GM21360 (cell line): ENCODE measurements around the gene USP5.
"Not testable (repeated sequence)": the region's sequence is repeated elsewhere in the genome, so short reads cannot be mapped to it uniquely, and the experiment has no call there.

Source experiments
- ATAC-seq: cut with Tn5 transposase; IDR thresholded peaks from one replicate; pipeline ENCODE4 v1.9.1; 2021; ENCODE audit warnings: mild to moderate bottlenecking, moderate library complexity; ENCODE audit not compliant: unreplicated experiment

The USP5 gene

DNA sequence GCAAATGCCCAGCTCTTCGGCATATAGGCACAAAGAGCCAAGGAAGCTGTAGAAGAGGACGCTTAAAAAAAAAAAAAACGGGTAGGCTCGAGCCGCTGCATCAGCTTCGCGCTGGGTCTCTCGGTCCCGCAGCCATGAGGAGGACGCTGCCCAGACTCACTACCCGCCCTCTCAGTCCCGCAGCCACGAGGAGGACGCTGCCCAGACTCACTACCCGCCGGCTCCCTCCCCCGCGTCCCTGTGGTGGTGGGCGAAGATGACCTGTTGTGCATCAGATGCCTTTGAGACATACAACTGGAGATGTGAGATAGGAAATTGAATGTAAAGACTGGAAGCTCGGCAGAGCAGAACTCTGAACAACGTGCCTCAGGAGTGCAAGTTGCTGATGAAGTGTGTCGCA is 32.6 kb downstream of the USP5 start:
- no peak for ATAC-seq

DNA sequence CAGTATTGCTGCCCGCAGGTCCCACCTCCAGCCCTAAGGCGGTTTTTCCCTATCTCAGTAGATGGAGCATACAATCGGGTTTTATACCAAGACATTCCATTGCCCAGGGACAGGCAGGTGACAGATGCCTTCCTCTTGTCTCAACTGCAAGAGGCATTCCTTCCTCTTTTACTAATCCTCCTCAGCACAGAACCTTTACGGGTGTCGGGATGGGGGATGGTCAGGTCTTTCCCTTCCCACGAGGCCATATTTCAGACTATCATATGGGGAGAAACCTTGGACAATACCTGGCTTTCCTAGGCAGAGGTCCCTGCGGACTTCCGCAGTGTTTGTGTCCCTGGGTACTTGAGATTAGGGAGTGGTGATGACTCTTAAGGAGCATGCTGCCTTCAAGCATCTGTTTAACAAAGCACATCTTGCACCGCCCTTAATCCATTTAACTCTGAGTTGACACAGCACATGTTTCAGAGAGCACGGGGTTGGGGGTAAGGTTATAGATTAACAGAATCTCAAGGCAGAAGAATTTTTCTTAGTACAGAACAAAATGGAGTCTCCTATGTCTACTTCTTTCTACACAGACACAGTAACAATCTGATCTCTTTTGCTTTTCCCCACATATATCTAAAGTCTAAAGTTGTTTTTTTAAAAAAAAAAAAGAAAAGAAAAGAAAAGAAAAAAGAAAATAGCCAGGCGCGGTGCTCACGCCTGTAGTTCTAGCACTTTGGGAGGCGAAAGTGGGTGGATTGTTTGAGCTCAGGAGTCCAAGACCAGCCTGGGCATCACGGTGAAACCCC is 34.5 kb downstream of the USP5 start:
- not testable (repeated sequence) for ATAC-seq

DNA sequence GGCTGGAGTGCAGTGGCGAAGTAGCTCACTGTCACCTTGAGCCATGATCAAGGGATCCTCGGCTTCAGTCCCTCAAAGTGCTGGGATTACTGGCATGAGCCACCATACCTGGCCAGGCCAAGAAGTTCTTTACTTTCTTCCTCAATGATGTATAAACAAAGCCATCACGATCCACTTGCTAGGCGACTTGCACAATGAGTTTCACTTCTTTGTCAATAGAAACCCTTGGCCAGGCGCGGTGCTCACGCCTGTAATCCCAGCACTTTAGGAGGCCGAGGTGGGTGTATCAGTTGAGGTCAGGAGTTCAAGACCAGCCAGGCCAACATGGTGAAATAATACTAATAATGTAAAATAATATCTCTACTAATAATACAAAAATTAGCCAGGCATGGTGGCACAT is 35.5 kb downstream of the USP5 start:
- no peak for ATAC-seq

DNA sequence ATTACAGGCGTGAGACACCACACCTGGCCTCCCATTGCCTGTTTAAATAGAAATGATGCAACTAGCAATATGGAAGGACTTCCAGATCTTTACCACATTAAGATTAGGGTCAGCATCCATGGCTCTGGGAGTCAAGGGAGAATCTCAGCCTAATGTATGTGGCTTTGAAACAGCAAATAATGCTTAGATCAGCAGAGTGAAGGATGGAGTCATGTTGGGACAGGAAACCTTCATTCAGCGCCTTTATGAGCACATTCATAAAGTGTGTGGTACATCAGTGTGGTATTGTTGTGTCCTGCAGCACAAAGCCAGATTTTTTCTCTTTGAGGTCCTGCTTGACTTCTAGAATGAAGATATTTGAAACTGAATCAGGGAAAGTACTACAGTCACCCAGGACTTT is 36.4 kb downstream of the USP5 start:
- no peak for ATAC-seq

DNA sequence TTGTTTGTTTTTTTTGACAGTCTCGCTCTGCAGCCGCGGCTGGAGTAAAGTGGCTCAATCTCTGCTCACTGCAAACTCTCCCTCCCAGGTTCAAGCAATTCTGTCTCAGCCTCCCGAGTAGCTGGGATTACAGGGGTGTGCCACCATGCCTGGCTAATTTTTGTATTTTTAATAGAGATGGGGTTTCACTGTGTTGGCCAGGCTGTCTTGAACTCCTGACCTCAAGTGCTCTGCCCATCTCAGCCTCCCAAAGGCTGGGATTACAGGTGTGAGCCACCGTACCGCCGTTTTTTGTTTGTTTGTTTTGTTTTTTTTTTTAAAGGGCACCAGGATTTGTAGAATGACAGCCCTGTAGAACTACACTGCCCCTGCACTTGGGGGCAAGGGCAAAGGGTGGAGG is 36.8 kb downstream of the USP5 start:
- not testable (repeated sequence) for ATAC-seq

DNA sequence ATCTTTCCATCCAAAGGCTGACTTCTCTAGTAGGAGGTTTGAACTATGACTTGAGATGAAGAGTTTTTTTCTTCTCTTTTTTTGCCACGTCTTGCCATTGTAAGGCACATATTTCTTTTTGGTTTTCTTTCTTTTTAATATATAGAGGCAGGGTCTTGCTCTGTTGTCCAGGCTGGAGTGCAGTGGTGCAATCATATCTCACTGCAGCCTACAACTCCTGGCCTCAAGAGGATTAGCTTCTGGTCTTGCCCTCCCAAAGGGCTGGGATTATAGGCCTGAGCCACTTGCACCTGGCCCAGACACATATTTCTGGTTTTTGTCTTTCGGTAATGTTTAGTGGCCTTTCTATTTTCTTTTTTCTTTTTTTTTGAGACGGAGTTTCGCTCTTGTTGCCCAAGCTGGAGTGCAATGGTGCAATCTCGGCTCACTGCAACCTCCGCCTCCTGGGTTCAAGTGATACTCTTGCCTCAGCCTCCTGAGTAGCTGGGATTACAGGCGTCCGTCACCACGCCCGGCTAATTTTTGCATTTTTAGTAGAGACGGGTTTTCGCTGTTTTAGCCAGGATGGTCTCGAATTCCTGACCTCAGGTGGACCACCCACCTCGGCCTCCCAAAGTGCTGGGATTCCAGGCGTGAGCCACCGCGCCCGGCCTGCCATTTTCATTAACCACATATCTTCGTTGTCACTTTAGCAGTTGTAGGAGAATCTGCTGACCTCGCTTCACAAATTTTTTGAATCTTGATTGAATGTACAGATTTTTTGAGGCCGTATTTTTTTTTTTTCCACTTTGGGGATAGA is 38.0 kb downstream of the USP5 start:
- ATAC-seq: not testable (repeated sequence)

DNA sequence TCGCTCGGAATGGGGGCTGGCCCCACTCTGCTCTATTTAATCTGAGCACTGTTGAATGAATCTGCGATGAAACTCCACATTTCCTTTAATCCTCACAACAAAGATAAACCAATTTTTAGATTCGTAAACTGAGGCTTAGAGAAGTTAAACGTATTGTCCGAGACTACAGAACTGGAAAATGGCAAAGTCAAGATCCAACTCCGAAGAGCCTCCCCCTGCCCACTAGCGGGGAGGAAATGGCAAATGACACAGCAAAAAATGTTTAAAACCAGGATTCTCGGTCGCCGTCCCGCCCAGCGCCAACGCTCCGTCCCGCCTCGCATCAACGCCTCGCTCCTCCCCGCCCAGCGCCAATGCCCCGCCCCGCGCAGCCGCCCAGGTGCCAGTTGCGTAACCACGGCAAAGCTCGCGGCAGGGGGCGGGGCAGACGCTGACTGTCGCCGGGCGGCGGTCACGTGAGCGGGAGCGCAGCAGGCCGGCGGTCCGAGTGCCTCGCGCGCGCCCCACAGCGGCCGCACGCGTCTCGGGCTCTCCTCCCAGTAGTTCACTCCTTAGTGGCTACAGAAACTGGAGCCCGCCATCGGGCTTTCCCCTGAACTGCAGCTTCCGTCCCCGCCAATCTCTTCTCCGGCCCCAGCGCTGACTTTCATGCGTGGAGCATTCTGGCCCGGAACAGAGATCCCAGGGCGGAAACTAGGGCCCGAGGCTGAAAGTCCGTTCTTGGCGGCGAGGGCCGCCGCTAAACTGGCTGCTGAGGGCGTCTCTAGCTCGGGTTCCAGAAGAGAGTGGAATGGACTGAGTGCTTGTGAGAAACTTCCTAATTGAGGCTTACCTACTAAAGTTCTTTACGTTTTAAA is 39.1 kb downstream of the USP5 start:
- ATAC-seq: peak; percentile 96

DNA sequence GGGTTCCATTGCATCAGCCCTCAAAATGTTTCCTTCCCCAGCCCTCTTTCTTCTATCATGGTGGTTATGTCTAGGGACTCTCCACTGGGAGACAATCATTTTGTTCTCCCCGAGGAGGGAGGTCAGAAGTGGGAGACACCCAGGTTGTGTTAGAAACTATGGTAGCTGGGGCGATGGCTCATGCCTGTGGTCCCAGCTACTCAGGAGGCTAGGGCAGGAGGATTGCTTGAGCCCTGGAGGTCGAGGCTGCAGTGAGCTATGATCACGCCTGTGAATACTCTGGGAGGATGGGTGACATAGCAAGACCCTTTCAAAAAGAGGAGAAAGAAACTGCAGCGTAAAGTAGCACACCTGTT is 39.7 kb downstream of the USP5 start:
- ATAC-seq: no peak

DNA sequence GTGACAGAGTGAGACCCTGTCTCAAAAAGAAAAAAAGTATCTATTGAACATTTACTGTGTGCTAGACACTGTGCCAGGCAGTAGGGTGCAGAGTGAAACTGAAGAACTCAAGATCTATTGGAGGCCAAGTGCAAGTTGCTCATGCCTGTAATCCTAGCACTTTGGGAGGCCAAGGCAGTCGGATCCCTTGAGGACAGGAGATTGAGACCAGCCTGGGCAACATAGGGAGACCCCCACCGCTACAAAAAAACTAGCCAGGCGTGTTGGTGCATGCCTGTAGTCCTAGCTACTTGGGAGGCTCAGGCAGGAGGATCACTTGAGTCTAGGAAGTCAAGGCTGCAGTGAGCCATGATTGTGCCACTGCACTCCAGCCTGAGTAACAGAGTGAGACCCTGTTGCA is 40.7 kb downstream of the USP5 start:
- not testable (repeated sequence) for ATAC-seq

DNA sequence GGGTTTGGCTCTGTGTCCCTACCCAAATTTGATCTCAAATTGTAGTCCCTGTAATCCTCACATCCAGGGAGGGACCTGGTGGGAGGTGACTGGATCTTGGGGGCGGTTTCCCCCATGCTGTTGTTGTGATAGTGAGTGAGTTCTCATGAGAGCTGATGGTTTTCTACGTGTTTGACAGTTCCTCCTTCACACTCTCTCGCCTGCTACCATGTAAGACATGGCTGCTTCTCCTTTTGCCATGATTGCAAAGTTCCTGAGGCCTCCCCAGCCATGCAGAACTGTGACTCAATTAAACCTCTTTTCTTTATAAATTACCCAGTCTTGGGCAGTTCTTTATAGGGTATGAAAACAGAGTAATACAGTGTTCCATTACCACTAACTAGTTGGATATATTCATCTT is 42.4 kb downstream of the USP5 start:
- no peak for ATAC-seq

DNA sequence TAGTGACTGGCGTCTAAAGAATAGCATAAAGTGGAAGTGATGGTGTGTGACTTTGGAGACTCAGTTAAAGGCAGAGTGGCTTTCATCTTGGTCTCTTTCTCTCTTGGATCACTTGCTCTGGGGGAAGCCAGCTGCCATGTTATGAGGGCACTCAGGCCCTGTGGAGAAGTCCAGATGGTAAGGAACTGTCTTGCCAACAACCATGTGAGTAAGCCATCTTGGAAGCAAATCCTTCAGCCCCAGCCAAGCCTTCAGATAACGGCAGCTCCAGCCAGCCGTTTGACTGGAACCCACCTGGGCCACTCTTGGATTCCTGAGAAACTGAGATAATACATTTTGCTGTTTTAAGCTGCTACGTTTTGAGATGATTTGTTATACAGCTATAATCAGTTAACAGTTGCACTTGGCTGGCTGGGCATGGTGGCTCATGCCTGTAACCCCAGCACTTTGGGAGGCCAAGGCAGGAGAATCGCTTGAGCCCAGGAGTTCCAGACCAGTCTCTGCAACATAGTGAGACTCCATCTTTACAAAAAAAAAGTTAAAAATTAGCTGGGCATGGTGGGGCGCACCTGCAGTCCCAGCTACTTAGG is 45.0 kb downstream of the USP5 start:
- no peak for ATAC-seq

DNA sequence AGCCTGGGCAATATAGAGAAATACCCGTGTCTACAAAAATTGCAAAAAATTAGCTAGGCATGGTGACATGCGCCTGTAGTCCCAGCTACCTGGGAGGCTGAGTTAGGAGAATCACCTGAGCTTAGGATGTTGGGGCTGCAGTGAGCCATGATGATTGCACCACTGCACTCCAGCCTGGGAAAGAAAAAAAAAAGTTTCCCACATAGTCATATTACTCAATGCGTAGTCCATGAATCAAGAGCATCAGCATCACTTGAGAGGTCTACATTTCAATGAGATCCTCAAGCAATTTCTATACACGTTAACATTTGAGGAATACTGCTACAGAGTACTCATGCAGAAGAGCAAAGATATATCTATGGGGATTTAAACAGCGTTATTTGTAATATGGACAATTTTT is 47.5 kb downstream of the USP5 start:
- no peak for ATAC-seq

DNA sequence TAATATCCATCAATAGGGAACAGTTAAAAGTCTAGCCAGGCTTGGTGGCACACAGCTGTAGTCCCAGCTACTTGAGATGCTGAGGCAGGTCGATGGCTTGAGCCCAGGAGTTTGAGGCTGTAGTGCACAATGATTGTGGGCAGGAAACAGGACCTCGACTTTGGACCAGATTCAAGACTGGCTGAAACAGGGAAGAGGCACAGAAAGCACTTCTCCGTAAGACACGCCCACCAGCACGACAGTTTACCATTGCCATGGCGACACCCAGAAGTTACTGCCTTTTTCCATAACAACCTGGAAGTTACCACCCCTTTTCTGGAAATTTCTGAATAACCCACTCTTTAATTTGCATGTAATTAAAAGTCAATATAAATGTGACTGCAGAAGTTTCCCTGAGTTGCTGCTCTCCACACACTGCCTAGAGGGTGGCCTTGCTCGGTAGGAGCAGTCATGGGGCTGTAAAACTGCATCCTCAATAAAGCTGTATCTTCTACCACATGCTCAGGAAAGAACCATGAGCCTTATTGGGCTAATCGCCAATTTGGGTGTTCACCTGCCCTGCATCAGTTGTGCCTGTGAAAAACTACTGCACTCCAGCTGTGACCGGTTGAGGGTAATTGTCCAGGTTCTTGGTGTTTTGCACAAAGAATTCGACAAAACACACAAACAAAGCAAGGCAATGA is 48.0 kb downstream of the USP5 start:
- ATAC-seq: no peak

DNA sequence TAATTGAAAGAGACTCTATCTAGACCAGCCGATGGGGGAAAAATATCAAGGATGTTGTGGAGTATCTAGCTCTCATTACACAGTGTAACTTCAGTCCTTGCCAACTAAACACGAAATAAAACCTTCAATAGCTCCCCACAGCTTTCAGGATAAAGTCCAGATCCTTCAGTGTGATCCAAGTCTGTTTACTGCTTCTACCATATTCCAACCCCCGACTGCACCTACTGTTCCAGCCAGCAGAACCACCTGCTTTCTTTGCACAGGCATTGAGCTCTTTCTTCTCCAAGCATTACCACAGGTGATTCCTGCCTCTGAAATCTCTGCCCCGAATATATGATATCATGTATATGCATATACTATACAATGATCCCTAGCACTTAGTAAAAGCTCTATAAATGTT is 50.5 kb downstream of the USP5 start:
- no peak for ATAC-seq

DNA sequence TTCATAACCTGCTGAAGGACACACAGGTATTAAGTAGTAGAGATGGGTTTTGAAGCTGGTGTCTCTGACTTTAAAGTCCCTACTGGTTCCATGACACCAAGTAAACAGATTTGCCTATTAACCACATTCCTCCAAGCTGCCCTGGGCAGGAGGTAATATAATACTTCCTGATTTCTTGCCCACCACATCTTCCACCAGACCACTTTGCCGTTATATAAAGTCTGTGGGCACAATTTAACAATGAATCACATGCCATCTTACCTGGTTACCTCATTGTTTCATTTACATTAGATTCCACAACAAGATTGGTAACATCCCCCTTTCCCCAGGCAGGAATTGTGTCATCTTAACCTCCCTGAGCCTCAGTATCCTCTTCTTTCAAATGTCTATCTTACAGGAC is 51.8 kb downstream of the USP5 start:
- ATAC-seq: no peak

DNA sequence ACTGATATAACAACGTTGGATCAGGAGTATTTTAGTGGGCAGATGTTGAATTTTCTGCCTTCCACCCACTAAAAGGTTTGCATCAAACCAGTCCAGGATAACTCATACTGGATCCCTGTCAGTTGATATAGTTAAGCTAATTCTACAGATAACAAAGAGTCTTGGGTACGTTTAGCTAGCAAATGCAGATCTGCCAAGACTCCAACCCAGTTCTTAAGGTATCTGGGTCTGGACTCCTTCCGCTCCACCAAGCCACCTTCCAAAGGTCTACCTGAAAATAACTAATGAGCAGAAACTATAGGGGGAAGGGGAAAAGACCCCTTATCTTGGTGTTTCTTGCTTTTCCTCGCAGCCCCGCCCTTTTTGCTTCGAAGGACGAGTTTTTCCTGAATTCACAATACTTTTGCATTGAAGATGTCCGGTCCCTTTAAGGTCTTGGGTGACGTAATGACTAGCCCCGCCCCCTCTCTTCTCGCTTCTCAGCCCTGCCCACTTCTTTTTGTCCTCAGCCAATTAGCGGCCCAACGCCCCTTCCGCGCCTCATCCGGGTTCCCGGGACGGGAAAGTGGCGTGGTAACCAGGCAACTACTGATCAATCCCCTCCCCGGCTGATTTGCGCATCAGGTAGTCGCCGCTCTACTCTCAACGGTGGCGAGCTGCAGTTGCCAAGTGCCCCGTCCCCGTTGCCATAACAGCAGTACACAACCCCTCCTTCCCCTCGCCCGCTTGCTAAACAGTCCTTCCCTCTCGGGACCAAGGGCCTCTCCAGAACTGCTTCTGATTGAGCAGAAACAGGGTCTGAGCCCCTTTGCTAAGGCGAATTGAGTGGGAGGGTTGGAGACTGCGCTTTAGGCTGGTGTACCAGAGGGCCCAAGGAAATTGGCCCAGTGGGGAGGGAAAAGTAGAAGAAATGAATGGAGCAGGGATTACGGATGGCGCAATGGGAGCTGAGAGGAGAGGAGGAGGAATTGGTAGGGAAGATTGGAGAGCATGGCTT is 52.6 kb downstream of the USP5 start, which contains the start of gene LRRC23:
Gene LRRC23, plus strand, starts transcription at position 543 of the 997 bp plus-strand sequence. CDS start 812 bp downstream, outside the sequence.
- peak; percentile 90 for ATAC-seq

DNA sequence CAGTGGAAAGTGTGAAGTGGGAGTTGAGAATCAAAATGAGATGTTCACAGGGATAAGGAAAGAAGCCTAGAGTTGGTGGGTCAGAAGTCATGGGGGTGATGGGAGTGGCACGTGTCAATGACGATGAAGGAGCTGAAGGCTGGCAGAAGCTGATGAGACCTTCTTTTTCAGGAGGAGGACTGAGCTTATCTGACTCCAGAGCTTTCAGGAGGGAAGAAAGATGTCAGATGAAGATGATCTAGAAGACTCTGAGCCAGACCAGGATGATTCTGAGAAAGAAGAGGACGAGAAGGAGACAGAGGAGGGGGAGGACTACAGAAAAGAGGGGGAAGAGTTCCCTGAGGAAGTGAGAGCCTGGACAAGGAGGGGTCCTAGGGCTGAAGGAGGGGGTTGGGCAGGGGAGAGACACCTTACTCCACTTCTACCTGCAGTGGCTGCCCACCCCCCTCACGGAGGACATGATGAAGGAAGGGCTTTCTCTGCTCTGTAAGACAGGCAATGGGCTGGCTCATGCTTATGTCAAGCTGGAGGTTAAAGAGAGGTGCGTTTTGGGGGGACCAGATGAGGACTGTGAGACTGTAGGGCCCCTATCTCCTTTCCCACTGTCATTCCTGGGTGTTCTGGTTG is 53.6 kb downstream of the USP5 start:
- ATAC-seq: no peak

DNA sequence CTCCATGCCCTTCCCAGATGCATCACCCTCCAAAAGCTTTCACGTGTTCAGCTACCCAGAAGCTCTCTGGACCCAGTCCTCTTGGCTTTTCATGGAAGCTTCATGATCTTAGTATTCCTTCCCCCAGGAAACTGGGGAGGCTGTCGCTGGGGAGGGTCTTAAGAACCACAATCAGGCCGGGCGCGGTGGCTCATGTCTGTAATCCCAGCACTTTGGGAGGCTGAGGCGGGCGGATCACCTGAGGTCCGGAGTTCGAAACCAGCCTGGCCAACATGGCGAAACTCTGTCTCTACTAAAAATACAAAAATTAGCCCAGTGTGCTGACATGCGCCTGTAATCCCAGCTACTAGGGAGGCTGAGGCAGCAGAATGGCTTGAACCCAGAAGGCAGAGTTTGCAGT is 56.2 kb downstream of the USP5 start:
- not testable (repeated sequence) for ATAC-seq
